Adrenal gland (tissue), 5 donors: ENCODE results near the gene TNKS2.
"Not testable (repeated sequence)": the region's sequence is repeated elsewhere in the genome, so short reads cannot be mapped to it uniquely, and the experiment has no call there.

Source experiments
- POLR2A ChIP-seq, 2 donors: fragments of 450-650 bp; IDR thresholded peaks; one replicate each; pipeline ENCODE4 v1.6.1; 2017; ENCODE audit warnings: antibody characterized with exemption in 2 of 2, mild to moderate bottlenecking in 2 of 2, moderate library complexity in 1 of 2
- TF ChIP-seq, protein P1 (sequence below), 6 experiments: fragments of 450-650 bp in 4 of 6; fragments of 200-600 bp in 2 of 6; sonication (generic) in 1 of 6; IDR thresholded peaks; 1 replicate in 5 of 6; 2 replicates in 1 of 6; pipeline versions ENCODE4 v1.5.1 to v1.8.0; 2016 to 2021; ENCODE audit warnings: antibody characterized with exemption in 6 of 6, mild to moderate bottlenecking in 2 of 6, moderate library complexity in 1 of 6
- donor health status: DM: no; HTN: no; CAD: no.

DNA sequence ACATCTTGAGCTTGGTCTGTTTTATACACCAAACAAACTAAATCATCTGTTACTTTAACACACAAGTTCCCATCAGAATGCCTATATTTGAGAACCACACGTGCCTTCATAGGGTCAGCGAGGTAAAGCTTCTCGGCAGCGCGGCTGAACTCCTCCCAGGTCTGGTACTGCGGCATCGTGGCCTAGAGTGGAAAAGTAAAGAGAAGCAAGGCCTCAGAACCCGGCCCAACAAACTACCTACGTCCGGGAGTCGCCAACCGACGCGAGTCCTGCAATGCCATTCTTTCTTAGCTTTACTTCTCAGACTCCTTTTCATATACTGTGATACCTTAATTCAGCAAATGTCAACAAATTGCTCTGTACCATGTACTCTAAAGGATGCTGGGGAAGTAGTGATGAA, 9.0 kb downstream of the TNKS2 start:
- TF ChIP-seq, protein P1, sequence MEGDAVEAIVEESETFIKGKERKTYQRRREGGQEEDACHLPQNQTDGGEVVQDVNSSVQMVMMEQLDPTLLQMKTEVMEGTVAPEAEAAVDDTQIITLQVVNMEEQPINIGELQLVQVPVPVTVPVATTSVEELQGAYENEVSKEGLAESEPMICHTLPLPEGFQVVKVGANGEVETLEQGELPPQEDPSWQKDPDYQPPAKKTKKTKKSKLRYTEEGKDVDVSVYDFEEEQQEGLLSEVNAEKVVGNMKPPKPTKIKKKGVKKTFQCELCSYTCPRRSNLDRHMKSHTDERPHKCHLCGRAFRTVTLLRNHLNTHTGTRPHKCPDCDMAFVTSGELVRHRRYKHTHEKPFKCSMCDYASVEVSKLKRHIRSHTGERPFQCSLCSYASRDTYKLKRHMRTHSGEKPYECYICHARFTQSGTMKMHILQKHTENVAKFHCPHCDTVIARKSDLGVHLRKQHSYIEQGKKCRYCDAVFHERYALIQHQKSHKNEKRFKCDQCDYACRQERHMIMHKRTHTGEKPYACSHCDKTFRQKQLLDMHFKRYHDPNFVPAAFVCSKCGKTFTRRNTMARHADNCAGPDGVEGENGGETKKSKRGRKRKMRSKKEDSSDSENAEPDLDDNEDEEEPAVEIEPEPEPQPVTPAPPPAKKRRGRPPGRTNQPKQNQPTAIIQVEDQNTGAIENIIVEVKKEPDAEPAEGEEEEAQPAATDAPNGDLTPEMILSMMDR (IDR thresholded peaks at IDR 0.05), result not testable (repeated sequence)
- not testable (repeated sequence) for TF ChIP-seq POLR2A (IDR thresholded peaks at IDR 0.05)
